ENCODE data around the gene DCLRE1C. TPM values are rescaled to one million over a fixed set of nuclear protein-coding genes. Genes with fewer than 3 reads are reported as not detected.
"Not testable (repeated sequence)": the region's sequence is repeated elsewhere in the genome, so short reads cannot be mapped to it uniquely, and the experiment has no call there.

DCLRE1C gene
- total RNA-seq, 1 donor from 2014 or later: 11.4 TPM

GRCh38 chr10:14945108-14945507, 8.8 kb downstream of the DCLRE1C start:
- DNase-seq: no peak

GRCh38 chr10:14942950-14943338, 11.0 kb downstream of the DCLRE1C start:
- not testable (repeated sequence) for DNase-seq

- not testable (repeated sequence) for DNase-seq
Observed at GRCh38 chr10:14942147-14942949, 11.5 kb downstream of the DCLRE1C start.

GRCh38 chr10:14938971-14939370, 14.9 kb downstream of the DCLRE1C start:
- DNase-seq: not testable (repeated sequence)

- DNase-seq: no peak
Observed at GRCh38 chr10:14936584-14936983, 17.3 kb downstream of the DCLRE1C start.

- no peak for DNase-seq
Observed at GRCh38 chr10:14930610-14931009, 23.3 kb downstream of the DCLRE1C start.

- DNase-seq: no peak
Observed at GRCh38 chr10:14926722-14927416, 27.0 kb downstream of the DCLRE1C start.

- no peak for DNase-seq
Observed at GRCh38 chr10:14926061-14926470, 27.8 kb downstream of the DCLRE1C start.

- DNase-seq: no peak
Observed at GRCh38 chr10:14925268-14925667, 28.6 kb downstream of the DCLRE1C start.

GRCh38 chr10:14924013-14924412, 29.9 kb downstream of the DCLRE1C start:
- no peak for DNase-seq

- DNase-seq: no peak
Observed at GRCh38 chr10:14918964-14919363, 34.9 kb downstream of the DCLRE1C start.

GRCh38 chr10:14917827-14918226, 36.1 kb downstream of the DCLRE1C start:
- DNase-seq: no peak

- DNase-seq: no peak
Observed at GRCh38 chr10:14916600-14916999, 37.3 kb downstream of the DCLRE1C start.

GRCh38 chr10:14911801-14912200, 42.1 kb downstream of the DCLRE1C start:
- no peak for DNase-seq

GRCh38 chr10:14910953-14911352, 42.9 kb downstream of the DCLRE1C start:
- no peak for DNase-seq

GRCh38 chr10:14909101-14909500, 44.8 kb downstream of the DCLRE1C start:
- no peak for DNase-seq

- not testable (repeated sequence) for DNase-seq
Observed at GRCh38 chr10:14907591-14907990, 46.3 kb downstream of the DCLRE1C start.

GRCh38 chr10:14906765-14907164, 47.1 kb downstream of the DCLRE1C start:
- no peak for DNase-seq

GRCh38 chr10:14905890-14906289, 48.0 kb downstream of the DCLRE1C start:
- no peak for DNase-seq

GRCh38 chr10:14904864-14905263, 49.0 kb downstream of the DCLRE1C start:
- DNase-seq: no peak

- no peak for DNase-seq
Observed at GRCh38 chr10:14904316-14904732, 49.6 kb downstream of the DCLRE1C start.

- no peak for DNase-seq
Observed at GRCh38 chr10:14891151-14891550, 62.7 kb downstream of the DCLRE1C start.

GRCh38 chr10:14889318-14889717, 64.6 kb downstream of the DCLRE1C start:
- no peak for DNase-seq

- DNase-seq: no peak
Observed at GRCh38 chr10:14884082-14884481, 69.8 kb downstream of the DCLRE1C start.
